ENCODE results near the gene ASIC1. TPM values are rescaled to one million over a fixed set of nuclear protein-coding genes. Genes with fewer than 3 reads are reported as not detected.
A peak's percentile ranks its signal among the peaks of the same experiment; 100 is the strongest.
"Not testable (repeated sequence)": the region's sequence is repeated elsewhere in the genome, so short reads cannot be mapped to it uniquely, and the experiment has no call there.

The ASIC1 gene
- total RNA-seq, 3 donors from 2014 or later, result 2.8 to 8.4 (median 7.7) TPM

DNA sequence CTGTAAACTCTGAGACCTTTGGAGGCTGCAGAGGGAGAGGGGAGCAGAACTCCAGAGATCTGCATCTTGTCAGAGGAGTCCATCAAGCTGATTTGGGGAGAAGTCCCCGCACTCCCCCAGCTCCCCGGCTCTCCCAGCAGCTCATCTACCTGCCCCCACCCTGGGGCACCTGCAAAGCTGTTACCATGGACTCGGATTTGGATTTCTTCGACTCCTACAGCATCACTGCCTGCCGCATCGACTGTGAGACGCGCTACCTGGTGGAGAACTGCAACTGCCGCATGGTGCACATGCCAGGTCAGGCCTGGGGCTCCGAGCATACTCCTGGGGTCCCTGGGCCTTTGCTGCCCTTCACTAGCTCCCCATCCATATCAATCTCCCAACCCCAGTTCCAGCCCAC lies 20.9 kb downstream of the ASIC1 start:
- H3K9me3 Mint-ChIP-seq, result no peaks in the 10 kb centered on the region
- DNase-seq (no peak), ATAC-seq (no peak)
- H3K36me3 Mint-ChIP-seq (ENCODE audit: insufficient read depth), result no peaks in the 10 kb centered on the region
- H3K4me1 Mint-ChIP-seq (ENCODE audit: low read depth), result peaks cover under 1% of the 10 kb centered on the region
- peaks cover 3% of the 10 kb centered on the region for H3K27me3 Mint-ChIP-seq (ENCODE audit: low read depth)
- H3K4me3 Mint-ChIP-seq, result no peak overlapping the region

DNA sequence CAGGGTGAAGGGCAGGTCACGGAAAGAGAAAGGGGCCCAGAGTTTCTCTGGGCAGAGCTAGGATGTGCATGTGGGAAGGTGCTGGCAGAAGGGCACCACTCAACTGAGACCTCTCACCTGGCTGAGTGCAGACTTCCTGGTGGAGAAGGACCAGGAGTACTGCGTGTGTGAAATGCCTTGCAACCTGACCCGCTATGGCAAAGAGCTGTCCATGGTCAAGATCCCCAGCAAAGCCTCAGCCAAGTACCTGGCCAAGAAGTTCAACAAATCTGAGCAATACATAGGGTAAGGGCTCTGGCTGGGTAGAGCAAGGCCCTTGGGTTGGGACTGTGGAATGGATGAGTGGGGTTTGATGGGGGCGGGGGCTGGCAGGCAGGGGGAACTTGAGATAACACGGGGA lies 22.4 kb downstream of the ASIC1 start:
- no peak for DNase-seq
- Mint-ChIP-seq H3K27me3 (ENCODE audit: low read depth) (peaks cover 3% of the 10 kb centered on the region), H3K9me3 (no peaks in the 10 kb centered on the region), H3K36me3 (ENCODE audit: insufficient read depth) (no peaks in the 10 kb centered on the region), H3K4me3 (no peak overlapping the region), H3K4me1 (ENCODE audit: low read depth) (peaks cover 8% of the 10 kb centered on the region)
- no peak for ATAC-seq

DNA sequence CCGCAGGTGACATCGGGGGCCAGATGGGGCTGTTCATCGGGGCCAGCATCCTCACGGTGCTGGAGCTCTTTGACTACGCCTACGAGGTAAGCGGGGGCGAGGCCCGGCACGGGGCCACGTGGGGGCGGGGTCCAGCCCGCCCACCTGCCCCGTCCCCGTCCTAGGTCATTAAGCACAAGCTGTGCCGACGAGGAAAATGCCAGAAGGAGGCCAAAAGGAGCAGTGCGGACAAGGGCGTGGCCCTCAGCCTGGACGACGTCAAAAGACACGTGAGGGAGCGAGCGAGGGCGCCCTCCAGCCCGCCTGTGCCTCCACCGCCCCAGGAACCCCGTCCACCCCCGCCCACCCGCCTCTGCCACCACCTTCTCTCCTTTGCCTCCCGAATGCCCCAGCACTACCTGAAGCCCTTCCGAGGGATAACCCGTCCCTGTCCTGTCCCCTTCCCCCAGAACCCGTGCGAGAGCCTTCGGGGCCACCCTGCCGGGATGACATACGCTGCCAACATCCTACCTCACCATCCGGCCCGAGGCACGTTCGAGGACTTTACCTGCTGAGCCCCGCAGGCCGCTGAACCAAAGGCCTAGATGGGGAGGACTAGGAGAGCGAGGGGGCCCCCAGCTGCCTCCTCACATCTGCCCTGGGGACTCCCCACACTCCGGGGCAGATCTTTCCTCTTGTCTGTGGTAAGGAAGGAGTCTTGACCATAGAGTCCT lies 23.9 kb downstream of the ASIC1 start:
- H3K36me3 Mint-ChIP-seq (ENCODE audit: insufficient read depth), result no peaks in the 10 kb centered on the region
- no peaks in the 10 kb centered on the region for H3K9me3 Mint-ChIP-seq
- no peak for DNase-seq
- no peak for ATAC-seq
- H3K4me1 Mint-ChIP-seq (ENCODE audit: low read depth), result peaks cover 13% of the 10 kb centered on the region
- H3K27me3 Mint-ChIP-seq (ENCODE audit: low read depth), result peaks cover 3% of the 10 kb centered on the region
- no peak overlapping the region for H3K4me3 Mint-ChIP-seq

DNA sequence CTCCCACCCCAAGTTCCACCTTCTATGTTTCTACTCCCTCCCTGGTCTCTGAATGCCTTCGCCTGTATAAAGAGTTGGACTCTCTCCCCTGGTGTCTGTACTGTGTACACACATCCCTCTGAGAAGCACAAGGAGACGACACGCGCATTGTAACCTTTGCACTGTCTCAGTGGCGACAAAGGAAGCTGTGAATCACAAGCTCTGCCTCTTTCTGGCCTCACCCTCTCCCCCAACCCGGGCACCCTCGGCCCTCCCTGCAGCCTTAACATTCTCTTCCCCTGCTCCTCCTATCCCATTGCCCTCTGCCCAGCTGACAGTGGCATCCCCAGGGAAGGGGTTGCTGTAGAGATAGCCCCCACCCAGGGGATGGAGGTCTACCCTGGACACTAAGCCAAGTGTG lies 25.2 kb downstream of the ASIC1 start:
- H3K36me3 Mint-ChIP-seq (ENCODE audit: insufficient read depth), result peaks cover 6% of the 10 kb centered on the region
- H3K4me3 Mint-ChIP-seq, result no peak overlapping the region
- no peaks in the 10 kb centered on the region for H3K27me3 Mint-ChIP-seq (ENCODE audit: low read depth)
- DNase-seq (no peak), ATAC-seq (no peak)
- peaks cover 17% of the 10 kb centered on the region for H3K4me1 Mint-ChIP-seq (ENCODE audit: low read depth)
- H3K9me3 Mint-ChIP-seq, result no peaks in the 10 kb centered on the region

DNA sequence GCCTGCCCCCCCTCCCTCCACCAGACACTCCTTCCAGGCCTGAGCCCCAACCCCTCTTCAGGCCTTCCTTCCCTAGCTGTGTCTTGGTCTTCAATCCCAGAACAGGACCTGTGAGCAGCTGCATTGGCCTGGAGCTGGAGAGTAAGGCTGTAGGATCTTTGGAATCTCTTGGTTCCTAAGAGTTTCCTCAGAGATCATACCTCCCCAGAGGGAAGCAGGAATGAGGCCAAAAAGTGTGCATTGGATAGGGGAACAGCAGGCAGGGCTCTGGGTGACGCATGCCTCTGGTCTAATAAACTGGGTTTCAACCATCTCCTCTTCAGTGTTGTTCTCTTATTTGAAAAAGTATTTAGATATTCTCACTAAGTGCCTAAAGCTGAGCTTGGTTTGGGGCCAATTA lies 25.9 kb downstream of the ASIC1 start:
- no peak for DNase-seq
- H3K36me3 Mint-ChIP-seq (ENCODE audit: insufficient read depth), result peaks cover 10% of the 10 kb centered on the region
- no peak for ATAC-seq
- no peaks in the 10 kb centered on the region for H3K9me3 Mint-ChIP-seq
- H3K4me1 Mint-ChIP-seq (ENCODE audit: low read depth), result peaks cover 22% of the 10 kb centered on the region
- H3K4me3 Mint-ChIP-seq, result peak overlapping the region; percentile 77
- H3K27me3 Mint-ChIP-seq (ENCODE audit: low read depth), result no peaks in the 10 kb centered on the region

DNA sequence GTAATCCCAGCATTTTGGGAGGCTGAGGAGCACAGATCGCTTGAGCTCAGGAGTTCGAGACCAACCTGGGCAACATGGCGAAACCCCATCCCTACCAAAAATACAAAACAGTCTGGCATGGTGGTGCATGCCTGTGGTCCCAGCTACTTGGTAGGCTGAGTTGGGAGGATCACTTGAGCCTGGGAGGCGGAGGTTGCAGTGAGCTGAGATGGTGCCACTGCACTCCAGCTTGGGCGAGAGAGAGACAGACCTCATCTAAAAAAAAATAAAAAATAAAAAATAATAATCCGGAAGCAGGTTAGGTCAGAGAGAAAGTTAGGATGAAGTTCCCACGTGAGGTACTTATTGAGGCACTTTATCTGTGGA lies 27.0 kb downstream of the ASIC1 start:
- Mint-ChIP-seq H3K4me1 (ENCODE audit: low read depth) (peaks cover 29% of the 10 kb centered on the region), H3K36me3 (ENCODE audit: insufficient read depth) (peaks cover 17% of the 10 kb centered on the region), H3K4me3 (peak overlapping the region; percentile 89)
- DNase-seq; H3K9me3 Mint-ChIP-seq; H3K27me3 Mint-ChIP-seq (ENCODE audit: low read depth); ATAC-seq: not testable (repeated sequence)

DNA sequence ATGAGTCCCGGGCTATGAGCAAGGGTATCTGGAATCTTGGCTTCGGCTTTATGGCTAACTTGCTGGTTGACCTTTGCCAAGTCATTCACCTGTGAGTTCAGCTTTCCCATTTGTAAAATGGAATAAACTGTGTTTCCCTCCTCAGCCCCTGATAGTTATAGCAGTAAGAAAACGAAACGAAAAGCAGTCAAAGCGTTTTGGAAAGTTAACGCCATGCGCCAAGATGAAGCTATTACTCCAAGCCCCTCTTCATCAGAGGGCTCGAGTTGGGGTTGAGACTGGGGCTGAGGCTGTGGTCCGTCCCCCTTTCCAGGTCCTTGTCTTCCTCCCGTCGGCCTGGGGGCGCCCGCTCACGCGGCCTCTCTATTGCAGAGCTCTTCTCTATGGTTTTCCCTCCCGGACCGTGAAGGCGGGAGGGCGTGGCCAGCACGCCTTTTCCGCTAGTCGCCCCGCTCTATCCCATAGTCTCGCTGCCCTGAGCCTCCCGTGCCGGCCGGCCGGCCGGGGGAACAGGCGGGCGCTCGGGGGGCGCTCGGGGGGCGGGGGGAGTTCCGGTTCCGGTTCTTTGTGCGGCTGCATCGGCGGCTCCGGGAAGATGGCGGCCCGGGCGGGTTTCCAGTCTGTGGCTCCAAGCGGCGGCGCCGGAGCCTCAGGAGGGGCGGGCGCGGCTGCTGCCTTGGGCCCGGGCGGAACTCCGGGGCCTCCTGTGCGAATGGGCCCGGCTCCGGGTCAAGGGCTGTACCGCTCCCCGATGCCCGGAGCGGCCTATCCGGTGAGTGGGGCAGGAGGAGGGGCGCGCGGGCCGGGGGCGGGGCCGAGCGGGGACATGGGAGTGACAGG lies 27.6 kb downstream of the ASIC1 start, which contains the start of gene SMARCD1:
TSS of gene SMARCD1 (plus strand) at position 568 of the 840 bp plus-strand sequence. CDS start at position 596, 28 bp downstream.
- Mint-ChIP-seq H3K4me1 (ENCODE audit: low read depth) (peaks cover 29% of the 10 kb centered on the region), H3K27me3 (ENCODE audit: low read depth) (no peaks in the 10 kb centered on the region), H3K36me3 (ENCODE audit: insufficient read depth) (peaks cover 21% of the 10 kb centered on the region), H3K9me3 (no peaks in the 10 kb centered on the region), H3K4me3 (peak within 1 kb of the TSS; percentile 89)
- ATAC-seq (peak; percentile 92 to 93), DNase-seq (peak; percentile 83)

DNA sequence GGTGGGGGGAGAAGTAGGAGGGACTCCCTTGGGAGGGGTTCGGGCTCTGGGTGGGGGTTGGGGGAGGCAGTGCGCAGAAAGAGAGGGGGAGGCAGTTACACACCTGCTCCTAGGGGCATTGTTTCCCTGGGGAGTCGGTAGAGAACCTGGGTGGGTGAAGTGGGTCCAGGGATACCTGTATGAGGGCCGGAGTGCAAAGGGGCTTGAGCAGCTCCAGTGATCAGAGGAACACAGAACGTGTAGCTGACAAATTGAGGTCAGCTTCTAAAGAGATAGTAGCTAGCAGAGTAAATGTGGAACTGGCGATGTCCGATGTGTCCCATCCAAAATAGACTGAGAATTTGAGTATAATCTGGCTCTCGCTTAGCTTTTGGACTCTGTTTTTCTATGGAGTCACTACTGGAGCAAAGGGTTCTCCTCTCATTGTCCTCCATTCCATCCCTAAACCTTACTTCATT lies 28.2 kb downstream of the ASIC1 start:
- Mint-ChIP-seq H3K36me3 (ENCODE audit: insufficient read depth) (peaks cover 23% of the 10 kb centered on the region), H3K9me3 (no peaks in the 10 kb centered on the region), H3K4me1 (ENCODE audit: low read depth) (peaks cover 29% of the 10 kb centered on the region), H3K4me3 (peak overlapping the region; percentile 89), H3K27me3 (ENCODE audit: low read depth) (no peaks in the 10 kb centered on the region)
- peak in 1 of 2 donors; percentile 6 for ATAC-seq
- DNase-seq, result no peak

DNA sequence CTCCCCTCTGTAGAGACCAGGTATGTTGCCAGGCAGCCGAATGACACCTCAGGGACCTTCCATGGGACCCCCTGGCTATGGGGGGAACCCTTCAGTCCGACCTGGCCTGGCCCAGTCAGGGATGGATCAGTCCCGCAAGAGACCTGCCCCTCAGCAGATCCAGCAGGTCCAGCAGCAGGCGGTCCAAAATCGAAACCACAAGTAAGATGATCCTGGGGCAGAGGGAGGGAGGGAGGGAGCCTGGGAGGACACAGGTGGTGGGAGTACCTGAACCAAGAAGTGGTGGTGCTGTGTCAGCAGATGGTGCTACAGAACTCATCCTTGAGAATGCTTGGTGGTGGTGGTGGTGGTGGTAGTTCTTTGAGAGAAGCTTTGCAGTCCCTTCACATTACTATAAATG lies 28.8 kb downstream of the ASIC1 start:
- Mint-ChIP-seq H3K4me3 (peak overlapping the region; percentile 89), H3K27me3 (ENCODE audit: low read depth) (no peaks in the 10 kb centered on the region), H3K36me3 (ENCODE audit: insufficient read depth) (peaks cover 26% of the 10 kb centered on the region), H3K4me1 (ENCODE audit: low read depth) (peaks cover 29% of the 10 kb centered on the region), H3K9me3 (no peaks in the 10 kb centered on the region)
- no peak for ATAC-seq
- DNase-seq, result no peak

DNA sequence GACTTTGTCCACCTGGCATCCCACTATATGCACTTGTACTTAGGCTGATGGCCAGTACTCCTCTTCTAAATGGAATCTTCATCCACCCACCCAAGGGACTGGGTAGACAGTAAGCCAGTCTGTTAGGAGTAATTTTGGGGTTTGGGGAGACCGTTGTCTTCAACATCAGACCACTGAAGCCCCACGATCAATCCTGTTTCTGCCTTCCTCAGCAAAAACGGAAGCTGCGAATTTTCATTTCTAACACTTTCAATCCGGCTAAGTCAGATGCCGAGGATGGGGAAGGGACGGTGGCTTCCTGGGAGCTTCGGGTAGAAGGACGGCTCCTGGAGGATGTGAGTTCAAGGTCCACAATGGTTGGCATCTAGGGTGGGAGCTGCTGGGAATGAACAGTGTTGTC lies 29.8 kb downstream of the ASIC1 start:
- no peak for DNase-seq
- ATAC-seq, result no peak
- Mint-ChIP-seq H3K4me3 (no peak overlapping the region), H3K27me3 (ENCODE audit: low read depth) (no peaks in the 10 kb centered on the region), H3K4me1 (ENCODE audit: low read depth) (peaks cover 29% of the 10 kb centered on the region), H3K36me3 (ENCODE audit: insufficient read depth) (peaks cover 30% of the 10 kb centered on the region), H3K9me3 (no peaks in the 10 kb centered on the region)

DNA sequence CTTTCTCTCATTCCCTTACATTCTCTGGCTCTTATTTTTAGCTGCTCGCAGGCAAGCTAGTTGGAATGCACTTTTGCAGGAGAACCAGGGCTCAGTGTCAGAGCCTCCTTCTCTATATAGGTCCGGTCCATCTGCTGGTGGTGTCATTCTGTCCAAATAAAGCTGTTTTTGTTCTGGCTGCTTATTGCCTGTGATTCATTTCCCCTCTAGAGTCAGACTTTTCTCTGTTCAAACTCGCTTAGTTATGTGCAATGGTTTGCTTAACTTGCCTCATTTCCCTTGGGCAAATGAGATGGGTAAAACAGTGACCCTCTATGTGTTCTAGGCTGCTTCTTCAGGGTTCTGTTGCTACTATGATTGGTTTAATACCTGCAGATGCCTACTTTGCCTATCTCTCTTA lies 30.6 kb downstream of the ASIC1 start:
- Mint-ChIP-seq H3K9me3 (no peaks in the 10 kb centered on the region), H3K4me3 (peak overlapping the region; percentile 30), H3K4me1 (ENCODE audit: low read depth) (peaks cover 29% of the 10 kb centered on the region), H3K27me3 (ENCODE audit: low read depth) (no peaks in the 10 kb centered on the region), H3K36me3 (ENCODE audit: insufficient read depth) (peaks cover 30% of the 10 kb centered on the region)
- no peak for DNase-seq
- ATAC-seq, result no peak

DNA sequence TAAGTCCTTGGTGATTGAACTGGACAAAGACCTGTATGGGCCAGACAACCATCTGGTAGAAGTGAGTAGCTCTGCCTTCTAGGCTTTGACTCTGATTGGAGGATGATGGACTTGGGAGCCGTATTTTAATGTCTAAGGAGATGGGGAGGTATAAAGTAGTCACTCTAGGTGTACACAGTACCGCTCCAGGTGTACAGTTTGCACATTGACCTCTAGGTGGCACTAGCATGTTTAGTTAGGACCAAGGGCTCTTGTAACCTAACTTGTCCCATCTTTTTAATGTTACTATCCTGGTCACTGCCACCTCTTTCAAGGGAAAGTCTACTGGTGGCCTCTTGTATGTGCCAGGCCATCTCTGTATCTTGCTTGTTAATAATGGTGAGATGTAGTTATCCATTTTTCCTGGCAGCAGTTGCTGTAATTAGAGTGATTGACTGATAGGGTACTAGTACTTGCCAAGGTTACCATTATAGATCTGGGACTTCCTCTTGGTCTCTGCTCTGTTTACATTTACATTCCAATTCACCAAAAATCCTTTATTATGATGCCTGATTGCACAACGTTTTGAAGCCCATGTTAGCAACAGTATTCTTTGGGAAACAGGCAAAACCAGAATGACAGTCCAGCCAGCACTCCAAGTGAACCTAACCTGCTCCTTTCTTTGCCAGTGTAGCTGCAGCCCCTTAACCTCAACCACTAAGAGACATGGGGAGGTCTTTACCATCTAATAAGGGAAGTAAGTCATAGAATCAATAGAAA lies 31.4 kb downstream of the ASIC1 start:
- Mint-ChIP-seq H3K27me3 (ENCODE audit: low read depth) (no peaks in the 10 kb centered on the region), H3K4me1 (ENCODE audit: low read depth) (peaks cover 24% of the 10 kb centered on the region), H3K36me3 (ENCODE audit: insufficient read depth) (peaks cover 33% of the 10 kb centered on the region), H3K9me3 (no peaks in the 10 kb centered on the region), H3K4me3 (peak overlapping the region; percentile 11)
- DNase-seq (peak; percentile 41), ATAC-seq (peak; percentile 16 to 17)

DNA sequence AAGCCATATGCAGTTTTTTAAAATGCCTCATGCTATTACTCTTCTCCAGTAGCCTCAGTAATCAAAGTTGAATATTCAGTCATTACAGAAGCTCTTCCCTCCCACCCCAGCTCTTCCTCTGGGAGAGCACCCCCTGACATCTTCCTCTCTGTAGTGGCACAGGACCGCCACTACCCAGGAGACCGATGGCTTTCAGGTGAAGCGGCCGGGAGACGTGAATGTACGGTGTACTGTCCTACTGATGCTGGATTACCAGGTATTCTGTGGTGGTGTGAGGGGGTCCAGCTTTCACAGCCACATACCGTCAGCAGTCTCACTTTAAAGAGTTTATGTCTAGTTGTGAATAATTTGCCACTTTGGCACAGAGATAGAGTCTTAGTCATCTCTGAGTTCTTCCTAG lies 32.3 kb downstream of the ASIC1 start:
- Mint-ChIP-seq H3K9me3 (no peaks in the 10 kb centered on the region), H3K36me3 (ENCODE audit: insufficient read depth) (peaks cover 34% of the 10 kb centered on the region), H3K4me3 (no peak overlapping the region), H3K4me1 (ENCODE audit: low read depth) (peaks cover 22% of the 10 kb centered on the region), H3K27me3 (ENCODE audit: low read depth) (no peaks in the 10 kb centered on the region)
- no peak for ATAC-seq
- no peak for DNase-seq

DNA sequence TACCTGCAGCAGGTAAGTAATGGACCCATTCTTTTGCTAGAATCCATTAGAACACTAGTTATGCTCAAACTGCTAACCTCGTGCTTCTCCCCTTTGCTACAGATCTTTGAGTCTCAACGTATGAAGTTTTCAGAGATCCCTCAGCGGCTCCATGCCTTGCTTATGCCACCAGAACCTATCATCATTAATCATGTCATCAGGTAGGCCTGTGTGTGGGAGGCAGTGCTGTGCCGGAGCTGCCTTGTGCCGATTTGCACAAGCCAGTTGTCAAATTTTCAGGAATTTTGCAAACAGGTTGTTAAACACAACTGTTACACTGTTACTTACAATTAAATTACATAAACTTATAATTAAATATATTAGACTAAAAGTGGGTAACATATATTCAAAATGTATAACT lies 33.0 kb downstream of the ASIC1 start:
- DNase-seq (no peak), ATAC-seq (no peak)
- peaks cover 34% of the 10 kb centered on the region for H3K36me3 Mint-ChIP-seq (ENCODE audit: insufficient read depth)
- no peaks in the 10 kb centered on the region for H3K9me3 Mint-ChIP-seq
- peaks cover 20% of the 10 kb centered on the region for H3K4me1 Mint-ChIP-seq (ENCODE audit: low read depth)
- no peaks in the 10 kb centered on the region for H3K27me3 Mint-ChIP-seq (ENCODE audit: low read depth)
- no peak overlapping the region for H3K4me3 Mint-ChIP-seq

Data from activated T-cell treated with anti-CD3 and anti-CD28 coated beads, Interleukin-2, amount 50 U/mL, for 4 hours (primary cell).